Tibial nerve (tissue), 4 donors: Measurements from ENCODE around the gene HCFC1R1.

ENCODE experiments used
- EP300 ChIP-seq, 2 donors: sonication (generic); formaldehyde crosslinking; IDR thresholded peaks; one replicate each; pipeline ENCODE4 v1.6.1; 2017; ENCODE audit warnings: antibody characterized with exemption in 2 of 2, mild to moderate bottlenecking in 1 of 2
- TF ChIP-seq, protein P1 (sequence below), 5 experiments: fragments of 200-600 bp in 3 of 5; fragments of 450-650 bp in 2 of 5; sonication (generic) in 3 of 5; IDR thresholded peaks; one replicate each; pipeline ENCODE4 v1.5.1; 2016 to 2019; ENCODE audit warnings: antibody characterized with exemption in 5 of 5, mild to moderate bottlenecking in 3 of 5, moderate library complexity in 2 of 5

DNA sequence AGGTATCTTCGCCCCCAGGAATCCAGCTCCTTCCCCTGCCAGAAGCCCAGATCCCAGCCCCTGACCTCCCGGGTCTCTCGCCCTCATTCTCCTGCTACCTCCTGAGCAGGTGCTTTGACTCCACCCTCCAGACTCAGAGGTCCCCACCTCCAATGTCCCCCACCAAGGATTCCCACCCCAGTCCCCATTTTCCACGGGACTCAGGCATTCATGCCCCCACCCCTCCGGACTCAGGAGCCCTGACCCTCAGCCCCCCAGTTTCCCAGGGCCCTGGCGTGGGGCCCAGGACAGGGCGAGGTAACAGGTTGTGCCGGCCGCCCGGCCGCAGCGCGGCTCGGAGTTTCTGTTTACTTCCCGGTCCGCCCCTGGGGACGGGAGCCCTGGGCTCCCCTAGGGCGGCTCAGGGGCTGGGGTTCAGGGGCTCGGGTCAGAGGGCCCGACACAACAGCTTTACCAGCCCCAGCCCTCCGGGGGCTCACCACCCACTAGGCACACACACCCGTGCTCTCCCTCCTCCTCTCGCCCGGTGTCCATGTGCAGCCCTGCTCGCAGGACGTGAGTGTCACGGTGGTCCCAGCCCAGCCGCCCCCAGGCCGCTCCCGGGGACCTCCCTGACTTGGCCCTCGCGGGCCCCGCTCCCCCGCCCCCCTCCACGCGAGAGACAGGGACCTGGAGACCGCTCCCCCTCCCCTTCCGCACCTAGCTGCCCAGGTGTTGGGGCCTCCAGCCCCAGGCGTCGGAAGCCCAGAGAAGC, 12.4 kb upstream of the HCFC1R1 start:
- no peak for TF ChIP-seq EP300 (IDR thresholded peaks at IDR 0.05)
- TF ChIP-seq, protein P1, sequence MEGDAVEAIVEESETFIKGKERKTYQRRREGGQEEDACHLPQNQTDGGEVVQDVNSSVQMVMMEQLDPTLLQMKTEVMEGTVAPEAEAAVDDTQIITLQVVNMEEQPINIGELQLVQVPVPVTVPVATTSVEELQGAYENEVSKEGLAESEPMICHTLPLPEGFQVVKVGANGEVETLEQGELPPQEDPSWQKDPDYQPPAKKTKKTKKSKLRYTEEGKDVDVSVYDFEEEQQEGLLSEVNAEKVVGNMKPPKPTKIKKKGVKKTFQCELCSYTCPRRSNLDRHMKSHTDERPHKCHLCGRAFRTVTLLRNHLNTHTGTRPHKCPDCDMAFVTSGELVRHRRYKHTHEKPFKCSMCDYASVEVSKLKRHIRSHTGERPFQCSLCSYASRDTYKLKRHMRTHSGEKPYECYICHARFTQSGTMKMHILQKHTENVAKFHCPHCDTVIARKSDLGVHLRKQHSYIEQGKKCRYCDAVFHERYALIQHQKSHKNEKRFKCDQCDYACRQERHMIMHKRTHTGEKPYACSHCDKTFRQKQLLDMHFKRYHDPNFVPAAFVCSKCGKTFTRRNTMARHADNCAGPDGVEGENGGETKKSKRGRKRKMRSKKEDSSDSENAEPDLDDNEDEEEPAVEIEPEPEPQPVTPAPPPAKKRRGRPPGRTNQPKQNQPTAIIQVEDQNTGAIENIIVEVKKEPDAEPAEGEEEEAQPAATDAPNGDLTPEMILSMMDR (IDR thresholded peaks at IDR 0.05), result no peak
